Pulmonary artery endothelial cell (primary cell): Measurements from ENCODE around the gene KEAP1. TPM values are rescaled to one million over a fixed set of nuclear protein-coding genes. Genes with fewer than 3 reads are reported as not detected.

Experiments
- DNase-seq: peaks from one replicate; pipeline ENCODE4 v3.0.0-alpha.2; 2011; ENCODE audit warnings: low read depth, low spot score
- total RNA-seq: library from RNA; depleted of rRNA; stranded (reverse); fragments of >200 nt; gene quantifications from 2 replicates; pipeline ENCODE4 v1.2.3, GENCODE V29; 2014

Gene KEAP1
- total RNA-seq, 1 donor from 2014 or later = 86.3 TPM

DNA sequence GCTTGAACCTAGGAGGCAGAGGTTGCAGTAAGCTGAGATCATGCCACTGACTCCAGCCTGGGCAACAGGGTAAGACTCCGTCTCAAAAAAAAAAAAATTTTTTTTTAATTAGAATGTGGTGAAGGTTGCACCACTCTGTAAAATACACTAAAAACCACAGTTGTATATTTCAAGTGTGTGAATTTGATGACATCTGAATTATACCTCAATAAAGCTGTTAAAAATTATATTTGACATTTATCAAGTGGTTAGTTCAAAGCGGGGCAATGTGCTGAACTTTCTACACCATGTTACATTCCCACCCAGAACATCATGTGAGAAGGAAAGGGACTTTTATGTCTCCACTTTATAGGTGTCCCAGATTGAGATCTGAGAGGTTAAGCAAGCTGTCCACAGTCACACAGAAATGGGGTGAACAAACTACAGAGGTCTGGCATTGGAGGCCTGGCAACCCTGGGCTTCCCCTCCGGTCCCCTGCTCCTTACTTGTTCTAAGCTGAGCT, 20.0 kb upstream of the KEAP1 start:
- DNase-seq = no peak

DNA sequence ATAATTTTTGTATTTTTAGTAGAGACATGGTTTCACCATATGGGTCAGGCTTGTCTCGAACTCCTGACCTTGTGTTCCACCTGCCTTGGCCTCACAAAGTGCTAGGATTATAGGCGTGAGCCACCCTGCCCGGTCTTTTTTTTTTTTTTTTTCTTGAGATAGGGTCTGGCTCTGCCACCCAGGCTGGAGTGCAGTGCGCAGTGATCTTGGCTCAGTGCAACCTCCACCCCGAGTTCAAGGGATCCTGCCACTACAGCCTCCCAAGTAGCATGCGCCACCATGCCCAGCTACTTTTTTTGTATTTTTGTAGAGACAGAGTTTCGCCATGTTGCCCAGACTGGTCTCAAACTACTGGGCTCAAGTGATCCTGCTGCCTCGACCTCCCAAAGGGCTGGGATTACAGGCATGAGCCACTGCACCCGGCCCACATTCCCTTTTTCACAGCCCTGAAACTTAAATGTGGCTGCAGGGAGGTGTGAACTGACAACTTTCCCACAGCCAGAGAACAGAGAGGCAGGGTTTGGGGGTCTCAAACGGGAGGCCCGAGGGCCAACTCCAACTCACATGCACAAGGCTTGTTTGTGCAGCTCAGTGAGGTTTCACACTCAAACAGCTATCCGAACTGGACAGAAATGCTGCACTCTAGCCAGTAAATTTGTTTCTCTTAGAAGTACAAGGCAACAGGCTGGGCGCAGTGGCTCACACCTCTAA, 18.5 kb upstream of the KEAP1 start:
- no peak for DNase-seq

DNA sequence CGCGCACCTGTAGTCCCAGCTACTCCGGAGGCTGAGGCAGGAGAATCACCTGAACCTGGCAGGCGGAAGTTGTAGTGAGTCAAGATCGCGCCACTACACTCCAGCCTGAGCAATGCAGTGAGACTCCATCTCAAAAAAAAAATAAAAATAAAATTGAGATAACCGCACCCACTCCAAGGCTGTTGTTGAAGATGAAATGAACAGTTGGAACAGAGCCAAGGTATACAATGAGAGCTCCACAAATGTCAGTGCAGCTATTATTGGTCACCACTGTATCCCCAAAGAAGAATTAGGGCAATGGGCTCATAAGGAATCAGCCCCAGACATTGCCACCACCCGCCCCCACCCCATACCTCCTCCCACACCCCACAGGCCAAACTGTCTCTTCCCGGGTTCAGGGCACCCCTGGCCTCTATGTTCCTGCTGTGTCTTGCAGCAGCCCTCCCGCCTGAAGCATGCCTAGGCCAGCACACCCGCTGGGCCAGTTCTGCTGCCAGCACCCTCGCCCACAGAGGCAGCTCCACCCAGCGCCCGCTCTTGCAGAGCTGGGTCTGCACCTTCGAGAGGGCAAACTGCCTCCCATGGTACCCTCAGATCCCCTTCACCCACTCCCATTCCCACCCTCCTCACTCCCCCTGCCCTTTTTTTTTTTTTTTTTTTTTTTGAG, 17.6 kb upstream of the KEAP1 start:
- DNase-seq = no peak

DNA sequence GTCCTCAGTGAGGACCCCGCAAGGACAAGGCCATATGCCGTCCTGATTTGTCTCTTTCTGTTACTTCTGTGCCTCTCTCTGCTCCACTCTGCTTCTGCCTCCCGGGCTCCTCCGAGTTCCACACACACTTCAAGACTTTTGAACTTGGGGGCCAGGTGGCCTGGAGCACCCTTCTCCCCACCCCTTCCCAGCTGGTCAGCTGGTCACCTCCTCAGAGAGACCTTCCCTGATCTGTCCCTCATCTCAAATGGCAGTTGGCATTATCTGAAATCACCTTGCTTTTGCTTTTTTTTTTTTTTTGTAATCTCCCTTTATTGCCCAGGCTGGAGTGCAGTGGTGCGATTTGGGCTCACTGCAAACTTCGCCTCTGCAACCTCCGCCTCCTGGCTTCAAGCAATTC, 16.3 kb upstream of the KEAP1 start:
- no peak for DNase-seq

DNA sequence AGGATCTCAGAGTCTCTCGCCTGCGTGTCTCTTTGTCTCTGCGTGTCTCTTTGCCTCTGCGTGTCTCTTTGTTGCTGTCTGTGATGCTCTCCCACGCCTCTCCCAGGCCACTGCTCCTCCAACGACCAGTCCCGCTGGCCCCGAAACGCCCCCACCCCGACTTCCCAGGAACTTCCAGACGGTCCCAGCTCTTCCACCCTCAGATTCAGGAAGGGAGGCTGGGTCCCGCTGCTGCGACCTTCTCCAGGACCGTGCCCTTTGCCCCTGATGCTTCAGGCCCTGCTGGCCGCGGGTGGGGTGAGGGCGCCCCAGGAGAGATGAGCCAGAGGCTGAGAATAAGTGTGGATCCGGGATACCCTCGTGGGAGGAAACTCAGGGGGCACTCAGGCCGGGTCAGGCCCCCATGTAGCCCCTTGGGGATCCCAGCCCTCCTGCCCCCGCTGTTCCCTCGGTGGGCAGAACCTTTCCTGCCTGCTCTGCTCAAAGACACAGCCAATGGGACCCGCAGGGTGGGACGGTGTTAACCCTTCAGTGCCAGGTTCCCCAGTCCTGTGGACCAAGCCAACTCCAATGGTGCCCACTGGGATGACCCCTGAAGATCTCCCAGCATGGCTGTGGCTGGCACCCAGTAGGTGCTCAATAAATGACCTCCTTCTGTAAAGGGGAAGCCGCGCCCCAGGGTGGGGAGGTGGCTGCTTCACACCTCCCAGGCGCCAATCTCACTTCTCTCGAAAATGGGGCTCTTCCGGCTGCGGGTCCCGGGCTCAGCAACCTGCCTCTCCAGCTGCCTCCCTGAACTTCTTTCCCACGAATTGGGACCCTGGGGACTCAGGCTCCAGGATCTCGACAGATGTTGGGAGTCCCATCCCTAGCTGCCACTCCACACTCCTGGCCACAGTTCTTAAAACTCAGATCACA, 15.5 kb upstream of the KEAP1 start:
- DNase-seq = no peak

DNA sequence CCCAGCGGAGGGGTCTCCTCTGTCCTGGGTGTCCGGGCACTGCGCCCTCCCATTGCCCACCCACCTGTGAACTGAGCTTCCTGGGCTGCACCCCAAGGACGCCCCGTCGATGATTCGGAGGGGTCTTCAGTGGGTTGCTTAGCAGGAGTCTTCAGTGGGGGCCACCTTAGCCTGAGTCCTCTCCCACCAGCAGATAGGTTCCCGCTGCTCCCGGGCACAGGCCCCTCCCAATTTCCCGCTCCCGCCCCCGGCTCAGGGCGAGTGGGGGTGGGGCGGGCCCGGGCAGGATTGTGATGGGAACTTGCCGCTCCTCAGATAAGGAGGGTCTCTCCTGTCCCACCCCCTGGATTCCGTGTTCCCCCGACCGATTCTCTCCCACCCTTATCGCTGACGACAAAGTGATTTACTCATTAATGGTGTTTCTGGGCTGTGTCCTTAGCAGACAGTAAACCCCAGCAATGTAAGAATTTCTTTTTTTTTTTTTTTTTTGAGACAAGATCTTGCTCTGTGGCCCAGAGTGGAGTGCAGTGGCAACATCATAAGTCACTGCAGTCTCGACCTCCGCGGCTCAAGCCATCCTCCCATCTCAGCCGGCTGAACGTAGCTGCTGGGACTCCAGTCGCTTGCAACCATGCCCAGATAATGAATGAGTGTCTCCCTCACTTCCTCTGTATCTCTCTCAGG, 14.7 kb upstream of the KEAP1 start:
- DNase-seq = no peak

DNA sequence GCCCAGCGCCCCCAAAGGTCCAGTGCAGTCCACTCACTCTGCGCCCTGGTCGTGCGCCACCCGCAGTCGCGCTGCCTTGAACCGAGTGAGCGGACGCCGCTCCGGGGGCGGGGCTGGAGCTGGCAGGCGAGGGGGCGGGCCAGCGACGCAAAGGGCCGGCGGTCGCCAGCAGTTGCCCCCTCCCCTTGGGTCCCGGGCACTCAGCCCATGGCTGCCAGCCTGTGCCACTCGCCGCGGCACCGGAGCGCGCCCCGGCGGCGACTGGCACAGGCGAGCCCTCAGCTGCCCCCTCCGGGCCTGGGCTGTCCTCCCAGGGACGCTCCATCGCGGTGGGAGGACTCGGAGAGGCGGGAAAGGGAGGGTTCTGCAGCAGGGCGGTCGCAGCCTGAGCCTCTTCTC, 14.2 kb upstream of the KEAP1 start, which contains the start of gene S1PR5:
Gene S1PR5, minus strand, starts transcription at position 87 of the 399 bp plus-strand sequence. CDS start 2,436 bp downstream, outside the sequence.
- no peak for DNase-seq

DNA sequence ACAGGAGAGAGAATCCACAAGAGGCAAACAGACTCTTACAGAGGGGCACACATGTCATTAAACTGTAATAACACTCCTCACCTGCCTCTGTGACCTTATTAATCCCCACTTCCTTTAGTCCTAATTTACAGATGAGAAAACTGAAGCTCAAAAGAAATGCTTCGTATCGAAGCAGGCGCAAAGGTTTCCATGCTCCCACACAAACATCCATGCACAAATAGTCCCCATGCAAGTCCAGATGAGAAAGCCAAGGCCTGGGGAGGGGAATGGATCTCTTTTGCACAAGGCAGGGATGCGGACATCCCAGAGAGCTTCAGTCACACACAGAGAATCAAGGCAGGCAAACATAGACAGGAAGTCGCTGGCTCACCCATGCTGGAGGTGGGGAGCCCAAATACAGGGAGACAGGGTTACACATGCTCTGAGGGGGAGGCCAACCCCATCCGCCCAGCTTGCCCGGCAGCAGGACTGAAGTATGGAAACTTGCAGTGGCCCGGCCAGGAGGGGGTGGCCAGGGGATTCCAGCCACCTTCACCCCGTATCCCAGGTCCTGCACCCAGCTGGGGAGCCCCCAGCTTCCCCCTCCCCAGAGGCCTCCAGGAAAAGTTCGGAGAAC, 13.6 kb upstream of the KEAP1 start:
- no peak for DNase-seq

DNA sequence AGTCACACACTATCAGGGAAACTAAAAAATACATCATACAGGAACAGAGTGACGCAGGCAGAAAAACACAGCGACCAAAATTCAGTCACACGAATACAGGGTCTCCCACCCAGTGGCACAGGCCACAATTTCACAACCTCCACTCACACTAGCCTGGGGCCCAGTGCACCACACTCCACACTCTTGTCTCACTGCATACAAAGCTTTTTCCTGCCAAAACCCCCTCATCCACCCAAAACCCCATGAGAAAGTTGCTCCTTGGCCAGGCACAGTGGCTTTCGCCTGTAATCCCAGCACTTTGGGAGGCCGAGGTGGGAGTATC, 12.9 kb upstream of the KEAP1 start:
- DNase-seq = no peak

DNA sequence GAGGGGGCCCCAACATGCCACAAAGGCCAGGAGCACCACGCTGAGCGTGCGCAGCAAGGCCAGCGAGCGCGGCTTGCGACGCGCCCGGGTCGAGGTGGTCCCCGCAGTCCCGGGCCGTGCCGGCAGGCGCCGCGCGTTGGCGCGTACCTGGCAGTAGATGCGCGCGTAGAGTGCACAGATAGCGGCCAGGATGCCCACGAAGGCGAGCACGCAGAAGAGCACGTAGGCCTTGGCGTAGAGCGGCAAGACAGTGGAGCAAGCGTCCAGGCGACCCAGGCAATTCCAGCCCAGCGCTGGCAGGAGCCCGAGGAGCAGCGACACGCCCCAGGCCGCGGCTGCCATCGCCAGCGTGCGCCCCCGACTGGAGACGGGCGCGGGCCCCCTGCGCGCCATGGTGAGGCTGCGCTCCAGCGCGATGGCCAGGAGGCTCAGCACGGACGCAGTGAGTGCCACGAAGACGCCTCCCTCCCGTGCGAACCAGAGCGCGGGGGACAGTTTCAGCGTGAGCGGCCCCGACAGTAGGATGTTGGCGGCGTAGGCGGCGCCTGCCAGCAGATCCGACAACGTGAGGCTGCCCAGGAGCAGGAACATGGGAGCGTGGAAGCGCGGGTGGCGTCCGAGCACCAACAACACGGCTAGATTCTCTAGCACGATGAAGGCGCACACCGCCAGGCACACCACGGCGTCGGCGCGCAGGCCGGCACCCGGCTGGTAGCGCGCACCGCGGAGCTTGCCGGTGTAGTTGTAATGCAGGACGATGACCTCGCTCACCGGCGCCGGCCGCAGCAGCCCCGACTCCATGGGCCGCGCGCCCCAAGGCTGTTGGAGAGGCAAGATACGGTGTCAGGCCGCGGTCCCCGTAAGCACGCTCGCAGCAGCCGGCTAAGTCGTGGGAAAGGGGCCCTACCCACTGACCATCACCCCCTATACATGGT, 11.3 kb upstream of the KEAP1 start:
- DNase-seq = no peak

DNA sequence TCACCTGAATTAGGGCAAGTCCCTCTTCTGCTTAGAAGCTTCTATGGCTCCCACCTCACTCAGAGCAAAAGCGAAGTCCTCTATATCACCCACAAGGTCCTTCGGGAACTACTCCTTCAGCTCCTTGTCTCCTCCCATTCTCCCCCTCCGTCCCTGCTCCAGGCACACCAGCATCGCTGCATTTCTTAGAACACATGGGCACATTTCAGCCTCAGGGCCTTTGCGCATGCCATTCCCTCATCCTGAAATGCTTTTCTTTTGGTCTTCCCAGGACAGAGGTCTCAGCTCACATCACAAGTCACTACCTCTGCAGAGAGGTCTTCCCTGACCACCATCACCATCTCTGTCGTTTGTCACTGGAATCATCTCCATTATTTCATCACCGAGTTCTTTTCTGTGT, 10.1 kb upstream of the KEAP1 start:
- no peak for DNase-seq

DNA sequence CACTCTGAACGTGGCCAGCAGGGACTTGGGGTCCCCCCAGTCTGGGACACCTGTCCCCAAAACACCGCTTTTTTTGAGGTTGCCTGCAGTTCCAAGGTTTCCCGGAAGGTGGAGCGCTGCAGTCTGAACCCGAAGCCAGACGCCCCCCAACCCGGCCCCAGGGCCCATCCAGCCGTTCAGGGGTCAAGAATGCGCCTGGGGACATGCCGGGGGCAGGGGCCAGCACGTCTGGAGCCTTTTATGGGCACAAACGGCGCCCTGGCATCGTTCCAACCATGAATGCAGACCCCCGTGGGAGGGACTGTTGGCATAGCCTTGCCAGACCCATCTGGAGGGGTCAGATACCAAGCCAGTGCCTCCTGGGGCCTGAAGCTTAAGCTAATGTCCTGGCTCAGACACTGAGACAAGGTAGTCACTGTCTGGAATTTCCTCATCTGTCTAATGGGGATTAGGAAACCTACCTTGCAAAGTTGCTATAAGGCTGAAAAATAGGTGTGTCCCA, 7.2 kb upstream of the KEAP1 start:
- DNase-seq = no peak

DNA sequence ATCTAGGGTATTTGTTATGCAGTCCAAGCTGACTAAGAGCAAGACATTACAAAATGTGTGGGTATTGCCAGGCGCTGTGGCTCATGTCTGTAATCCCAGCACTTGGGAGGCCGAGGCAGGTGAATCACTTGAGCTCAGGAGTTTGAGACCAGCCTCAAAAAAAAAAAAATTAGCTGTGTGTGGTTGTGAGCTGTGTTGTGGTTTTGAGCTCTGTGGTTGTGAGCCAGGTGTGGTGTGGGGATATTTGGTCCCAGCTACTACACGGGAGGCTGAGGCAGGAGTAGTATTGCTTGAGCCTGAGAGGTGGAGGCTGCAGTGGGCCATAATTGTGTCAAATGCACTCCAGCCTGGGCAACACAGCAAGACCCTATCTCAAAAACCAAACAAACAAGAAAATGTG, 5.6 kb upstream of the KEAP1 start:
- no peak for DNase-seq

DNA sequence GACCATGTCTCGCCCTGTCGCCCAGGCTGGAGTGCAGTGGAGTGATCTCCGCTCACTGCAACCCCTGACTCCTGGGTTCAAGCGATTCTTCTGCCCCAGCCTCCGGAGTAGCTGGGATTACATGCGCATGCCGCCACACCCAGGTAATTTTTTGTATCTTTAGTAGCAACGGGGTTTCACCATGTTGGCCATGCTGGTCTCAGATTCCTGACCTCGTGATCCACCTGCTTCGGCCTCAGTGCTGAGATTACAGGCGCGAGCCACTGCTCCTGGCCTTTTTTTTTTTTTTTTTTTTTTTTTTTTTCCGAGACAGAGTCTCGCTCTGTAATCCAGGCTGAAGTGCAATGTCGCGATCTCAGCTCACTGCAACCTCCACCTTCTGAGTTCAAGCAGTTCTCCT, 4.9 kb upstream of the KEAP1 start:
- no peak for DNase-seq

DNA sequence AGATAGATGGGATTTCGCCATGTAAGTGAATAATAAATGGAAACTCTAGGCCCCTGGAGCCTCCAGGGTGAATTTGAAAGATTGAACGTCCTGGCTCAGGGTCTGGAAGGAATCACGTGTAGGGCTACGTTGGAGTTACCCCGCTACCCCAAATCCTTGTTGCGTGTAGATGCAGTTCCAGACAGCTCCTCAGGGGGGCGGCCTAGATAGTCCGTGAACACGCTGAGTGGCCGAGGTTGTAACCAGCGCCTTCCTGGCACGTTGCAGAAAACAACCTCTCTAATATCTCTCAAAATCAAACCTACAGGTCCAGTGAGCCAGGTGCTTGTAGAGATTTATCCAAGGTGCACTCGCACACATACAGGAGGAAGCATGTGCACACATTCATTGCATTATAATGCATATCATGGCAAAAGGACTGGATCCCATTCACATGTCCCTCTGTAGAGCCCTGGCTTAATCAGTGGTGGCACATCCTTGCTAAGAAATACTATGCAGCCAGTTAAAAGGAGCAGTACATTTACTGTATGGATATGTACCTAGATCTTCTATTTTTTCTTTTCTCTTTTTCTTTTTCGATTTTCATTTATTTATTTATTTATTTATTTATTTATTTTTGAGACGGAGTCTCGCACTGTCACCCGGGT, 2.5 kb upstream of the KEAP1 start:
- DNase-seq = peak; percentile 22

DNA sequence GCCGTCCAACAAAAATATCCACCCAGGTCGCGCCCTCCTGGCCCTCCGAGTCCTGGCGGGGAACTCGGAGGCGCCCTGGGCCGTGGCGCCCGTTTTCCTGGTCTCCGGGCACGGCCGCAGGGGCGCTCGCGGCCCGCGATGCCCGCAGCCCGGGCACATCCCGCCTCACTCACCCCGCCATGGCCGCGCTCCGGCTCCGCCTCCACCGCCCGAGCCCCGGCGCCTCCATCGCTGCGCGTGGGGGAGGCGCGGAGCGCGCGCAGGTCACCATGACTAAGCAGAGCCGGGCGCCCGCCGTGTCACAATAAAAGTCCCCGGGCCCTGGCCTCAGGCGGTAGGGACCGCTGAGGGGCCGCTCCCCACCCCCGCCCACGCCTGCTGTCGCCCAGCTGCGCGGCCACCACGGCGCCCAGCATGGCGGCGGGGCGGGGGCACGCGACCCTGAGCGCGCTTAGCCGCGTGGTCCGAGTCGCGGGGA, 593 bp downstream of the KEAP1 start:
- DNase-seq = peak; percentile 69

DNA sequence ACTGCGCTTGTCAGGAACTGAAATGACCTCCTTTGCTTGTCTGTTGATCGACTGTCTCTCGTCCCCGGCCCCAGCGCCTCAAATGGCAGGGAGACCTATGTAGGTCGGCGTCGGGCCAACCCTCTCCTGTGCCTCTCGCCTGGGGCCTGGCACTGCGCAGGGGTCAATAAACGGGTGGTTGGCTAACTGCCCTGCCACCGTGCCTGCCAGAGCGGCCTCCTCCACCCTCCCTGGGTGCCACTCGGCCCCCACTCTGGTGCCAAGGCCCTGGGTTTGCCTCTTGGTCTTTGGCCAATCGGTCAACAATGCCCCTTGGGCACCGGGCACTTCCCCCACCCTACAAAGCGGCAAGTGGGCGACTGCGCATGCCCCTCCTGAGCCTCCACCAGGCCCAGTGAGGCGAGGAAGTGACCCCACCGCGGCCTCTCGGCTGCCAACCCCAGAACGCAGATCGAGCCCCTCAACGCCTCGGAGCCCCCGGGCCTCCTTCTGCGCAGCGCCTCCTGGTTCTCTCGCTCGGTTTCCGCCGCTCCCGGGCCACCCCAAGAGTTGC, 1.1 kb downstream of the KEAP1 start:
- no peak for DNase-seq

DNA sequence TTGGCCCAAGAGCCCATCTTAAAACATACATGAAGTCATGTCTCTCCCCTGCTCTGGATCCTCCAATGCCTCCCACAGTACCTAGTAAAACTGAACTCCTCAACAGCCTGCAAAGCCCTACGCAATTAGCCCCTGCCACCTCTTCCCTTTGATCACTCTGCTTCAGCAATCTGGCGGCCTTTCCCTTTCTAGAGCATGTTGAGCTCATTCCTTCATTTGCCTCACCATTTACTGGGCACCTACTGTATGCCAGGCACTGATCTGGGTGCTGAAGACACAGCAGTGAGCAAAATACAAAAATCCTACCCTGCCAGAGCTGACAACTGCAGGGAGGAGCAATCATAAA, 2.9 kb downstream of the KEAP1 start:
- no peak for DNase-seq
